H9 (cell line): ENCODE data around the gene MRPL52. TPM values are rescaled to one million over a fixed set of nuclear protein-coding genes. Genes with fewer than 3 reads are reported as not detected.

Experiments
- DNase-seq: peaks from one replicate; pipeline ENCODE4 v3.0.0-alpha.2; 2017
- H2AFZ ChIP-seq: one replicate; pipeline ENCODE4 v1.6.1; 2013; ENCODE audit warnings: mild to moderate bottlenecking, low read length, control low read depth, moderate library complexity
- H2AK5ac ChIP-seq: 2 replicates; pipeline ENCODE4 v1.6.1; 2013; ENCODE audit warnings: low read length, control low read depth, mixed read lengths; ENCODE audit not compliant: insufficient read length
- H2BK120ac ChIP-seq: one replicate; pipeline ENCODE4 v1.6.1; 2013; ENCODE audit warnings: low read depth, mild to moderate bottlenecking, low read length, control low read depth, inconsistent platforms; ENCODE audit not compliant: poor library complexity, severe bottlenecking
- H2BK12ac ChIP-seq: 2 replicates; pipeline ENCODE4 v1.6.1; 2013; ENCODE audit warnings: low read length, control low read depth, mixed read lengths, low read depth; ENCODE audit not compliant: insufficient read length
- H2BK15ac ChIP-seq: 2 replicates; pipeline ENCODE4 v1.6.1; 2013; ENCODE audit warnings: low read depth, low read length, control low read depth
- H2BK20ac ChIP-seq: one replicate; pipeline ENCODE4 v1.6.1; 2013; ENCODE audit warnings: low read depth, mild to moderate bottlenecking, low read length, control low read depth, inconsistent platforms; ENCODE audit not compliant: poor library complexity, severe bottlenecking
- H2BK5ac ChIP-seq: 2 replicates; pipeline ENCODE4 v1.6.1; 2013; ENCODE audit warnings: low read length, control low read depth, mixed read lengths; ENCODE audit not compliant: insufficient read length
- H3K14ac ChIP-seq: 2 replicates; pipeline ENCODE4 v1.6.1; 2013; ENCODE audit warnings: low read length, control low read depth; ENCODE audit not compliant: insufficient read depth
- H3K18ac ChIP-seq: 2 replicates; pipeline ENCODE4 v1.6.1; 2013; ENCODE audit warnings: low read depth, mild to moderate bottlenecking, mixed read lengths, low read length, control low read depth; ENCODE audit not compliant: insufficient read length
- H3K23ac ChIP-seq: 2 replicates; pipeline ENCODE4 v1.6.1; 2013; ENCODE audit warnings: low read length, control low read depth, mixed read lengths, low read depth; ENCODE audit not compliant: insufficient read length
- H3K23me2 ChIP-seq: 2 replicates; pipeline ENCODE4 v1.6.1; 2013; ENCODE audit warnings: low read depth, mild to moderate bottlenecking, mixed read lengths, low read length, control low read depth; ENCODE audit not compliant: insufficient read length, poor library complexity, severe bottlenecking
- H3K27ac ChIP-seq: 2 replicates; pipeline ENCODE4 v1.5.1; 2013; ENCODE audit warnings: low read length, control low read depth, mixed read lengths, low read depth; ENCODE audit not compliant: insufficient read length
- H3K27me3 ChIP-seq: 2 replicates; pipeline ENCODE4 v1.6.1; 2013; ENCODE audit warnings: low read length, control low read depth, inconsistent platforms; ENCODE audit not compliant: insufficient read depth
- H3K4ac ChIP-seq: 2 replicates; pipeline ENCODE4 v1.6.1; 2013; ENCODE audit warnings: low read depth, mild to moderate bottlenecking, control low read depth, inconsistent platforms, low read length, moderate library complexity
- H3K4me1 ChIP-seq: 2 replicates; pipeline ENCODE4 v1.6.1; 2013; ENCODE audit warnings: low read length, control low read depth, inconsistent platforms; ENCODE audit not compliant: insufficient read depth
- H3K4me2 ChIP-seq: 2 replicates; pipeline ENCODE4 v1.6.1; 2013; ENCODE audit warnings: low read length, control low read depth, mixed read lengths; ENCODE audit not compliant: insufficient read length, insufficient read depth
- H3K56ac ChIP-seq: 2 replicates; pipeline ENCODE4 v1.6.1; 2013; ENCODE audit warnings: low read depth, mild to moderate bottlenecking, mixed read lengths, low read length, control low read depth; ENCODE audit not compliant: insufficient read length
- H3K79me1 ChIP-seq: 2 replicates; pipeline ENCODE4 v1.6.1; 2013; ENCODE audit warnings: low read depth, mild to moderate bottlenecking, moderate library complexity, low read length, control low read depth, inconsistent platforms; ENCODE audit not compliant: insufficient read depth, poor library complexity, severe bottlenecking
- H3K79me2 ChIP-seq: 2 replicates; pipeline ENCODE4 v1.6.1; 2013; ENCODE audit warnings: low read length, control low read depth, inconsistent platforms; ENCODE audit not compliant: insufficient read depth
- H3K9ac ChIP-seq: 2 replicates; pipeline ENCODE4 v1.6.1; 2013; ENCODE audit warnings: low read length, control low read depth, mixed read lengths; ENCODE audit not compliant: insufficient read length; ENCODE audit errors: extremely low read depth
- H3K9me3 ChIP-seq: one replicate; pipeline ENCODE4 v1.6.1; 2013; ENCODE audit warnings: low read depth, low read length, inconsistent platforms; ENCODE audit not compliant: control insufficient read depth
- H3T11ph ChIP-seq: one replicate; pipeline ENCODE4 v1.6.1; 2013; ENCODE audit warnings: mild to moderate bottlenecking, low read length, control low read depth, inconsistent platforms
- H4K20me1 ChIP-seq: one replicate; pipeline ENCODE4 v1.6.1; 2013; ENCODE audit not compliant: control insufficient read depth, insufficient read length, insufficient read depth
- H4K5ac ChIP-seq: 2 replicates; pipeline ENCODE4 v1.6.1; 2013; ENCODE audit warnings: low read depth, mild to moderate bottlenecking, mixed read lengths, low read length, control low read depth; ENCODE audit not compliant: insufficient read length
- H4K8ac ChIP-seq: replicated peaks from 2 replicates; pipeline ENCODE4 v1.6.1; 2013; ENCODE audit warnings: low read length, control low read depth, mixed read lengths, low read depth; ENCODE audit not compliant: insufficient read length
- H4K91ac ChIP-seq: 2 replicates; pipeline ENCODE4 v1.6.1; 2013; ENCODE audit warnings: low read depth, mild to moderate bottlenecking, moderate library complexity, mixed read lengths, low read length, control low read depth; ENCODE audit not compliant: insufficient read length
- H3K27ac Mint-ChIP-seq, 3 experiments: 2 replicates in 2 of 3; 3 replicates in 1 of 3; pipeline ENCODE4 v1.8.0; 2020 to 2021; ENCODE audit warnings: mixed read lengths in 3 of 3, mild to moderate bottlenecking in 1 of 3, moderate library complexity in 1 of 3
- H3K27me3 Mint-ChIP-seq: 2 replicates; pipeline ENCODE4 v1.8.0; 2021; ENCODE audit warnings: low read depth, mild to moderate bottlenecking, moderate library complexity, mixed read lengths
- H3K36me3 Mint-ChIP-seq, 3 experiments: 2 replicates in 2 of 3; 3 replicates in 1 of 3; pipeline ENCODE4 v1.8.0; 2020 to 2021; ENCODE audit warnings: low read depth in 3 of 3, mixed read lengths in 3 of 3; ENCODE audit not compliant: insufficient read depth in 1 of 3
- H3K4me1 Mint-ChIP-seq, 2 experiments: 2 replicates each; pipeline ENCODE4 v1.8.0; 2020; ENCODE audit warnings: mixed read lengths in 2 of 2
- H3K4me3 Mint-ChIP-seq, 2 experiments: 2 replicates in 1 of 2; 3 replicates in 1 of 2; pipeline ENCODE4 v1.8.0; 2020 to 2021; ENCODE audit warnings: mild to moderate bottlenecking in 2 of 2, mixed read lengths in 2 of 2, moderate library complexity in 1 of 2
- H3K9me3 Mint-ChIP-seq, 2 experiments: 2 replicates in 1 of 2; 3 replicates in 1 of 2; pipeline ENCODE4 v1.8.0; 2020; ENCODE audit warnings: mild to moderate bottlenecking in 2 of 2, mixed read lengths in 2 of 2, moderate library complexity in 1 of 2
- WGBS: extraction: QIAGEN DNeasy Blood & Tissue Kit; methylation state at CpG from one replicate; pipeline ENCODE4 v1.1.7; 2013; ENCODE audit warnings: missing lambda C conversion rate, low lambda C conversion rate, mixed read lengths; ENCODE audit not compliant: insufficient read length; ENCODE audit errors: extremely low coverage; 5-methylcytosine and 5-hydroxymethylcytosine counted together
- total RNA-seq: library from RNA; stranded (reverse); gene quantifications from 2 replicates; pipeline ENCODE4 v1.2.1, GENCODE V29; 2021
- TF ChIP-seq, protein P1 (sequence below): fragments of 200-600 bp; sonication (generic); conservative IDR thresholded peaks from 3 replicates; pipeline ENCODE4 v1.8.0; 2021; ENCODE audit warnings: antibody characterized with exemption, mild to moderate bottlenecking

The MRPL52 gene
- total RNA-seq, 1 experiment from 2014 or later = 190 TPM

DNA sequence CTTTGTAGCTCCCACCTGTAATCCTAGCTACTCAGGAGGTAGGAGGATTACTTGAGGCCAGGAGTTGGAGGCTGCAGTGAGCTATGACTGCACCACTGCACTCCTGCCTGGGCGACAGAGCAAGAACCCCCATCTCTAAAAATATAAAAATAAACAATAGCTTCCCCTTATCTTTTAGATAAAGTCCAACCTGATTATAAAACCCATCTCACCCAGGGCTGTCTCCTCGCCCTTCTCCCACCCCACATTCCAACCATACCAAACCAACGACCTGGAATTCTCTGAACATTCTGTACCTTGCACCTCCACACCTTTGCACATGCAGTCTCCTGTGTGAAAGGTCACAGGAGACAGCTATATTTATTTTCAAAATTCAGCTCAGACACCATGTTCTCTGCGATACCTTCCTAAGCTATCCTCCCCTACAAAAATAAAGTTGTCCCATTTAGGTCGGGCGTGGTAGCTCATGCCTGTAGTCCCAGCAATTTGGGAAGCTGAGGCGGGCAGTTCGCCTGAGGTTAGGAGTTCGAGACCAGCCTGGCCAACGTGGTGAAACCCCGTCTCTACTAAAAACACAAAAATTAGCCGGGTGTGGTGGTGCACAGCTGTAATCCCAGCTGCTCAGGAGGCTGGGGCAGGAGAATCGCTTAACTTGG is 22.1 kb upstream of the MRPL52 start:
- Histone ChIP-seq H2AFZ (no peak overlapping the region), H3K56ac (no peak overlapping the region), H3K27me3 (no peaks in the 10 kb centered on the region), H3K23me2 (no peaks in the 10 kb centered on the region), H2BK20ac (no peak overlapping the region), H4K5ac (no peak overlapping the region), H2BK5ac (no peak overlapping the region), H3K27ac (no peak overlapping the region), H3K18ac (no peak overlapping the region), H4K20me1 (no peaks in the 10 kb centered on the region), H3K9ac (no peak overlapping the region), H4K8ac (no peak overlapping the region), H2AK5ac (no peak overlapping the region), H3K23ac (no peak overlapping the region), H4K91ac (no peak overlapping the region), H3K14ac (no peak overlapping the region), H3K9me3 (no peaks in the 10 kb centered on the region), H3T11ph (no peak overlapping the region), H2BK120ac (no peak overlapping the region), H3K4ac (no peak overlapping the region), H3K4me2 (no peak overlapping the region), H2BK15ac (no peak overlapping the region), H3K79me2 (no peaks in the 10 kb centered on the region), H3K4me1 (no peaks in the 10 kb centered on the region), H3K79me1 (no peaks in the 10 kb centered on the region), H2BK12ac (no peak overlapping the region)
- Mint-ChIP-seq H3K4me1 (peaks cover 8 to 10% of the 10 kb centered on the region in 2 experiments), H3K36me3 (no peaks in the 10 kb centered on the region), H3K27me3 (no peaks in the 10 kb centered on the region; the same call in 1 of the 2 replicates), H3K4me3 (no peak overlapping the region), H3K9me3 (no peaks in the 10 kb centered on the region), H3K27ac (no peak overlapping the region)
- TF ChIP-seq, protein P1, sequence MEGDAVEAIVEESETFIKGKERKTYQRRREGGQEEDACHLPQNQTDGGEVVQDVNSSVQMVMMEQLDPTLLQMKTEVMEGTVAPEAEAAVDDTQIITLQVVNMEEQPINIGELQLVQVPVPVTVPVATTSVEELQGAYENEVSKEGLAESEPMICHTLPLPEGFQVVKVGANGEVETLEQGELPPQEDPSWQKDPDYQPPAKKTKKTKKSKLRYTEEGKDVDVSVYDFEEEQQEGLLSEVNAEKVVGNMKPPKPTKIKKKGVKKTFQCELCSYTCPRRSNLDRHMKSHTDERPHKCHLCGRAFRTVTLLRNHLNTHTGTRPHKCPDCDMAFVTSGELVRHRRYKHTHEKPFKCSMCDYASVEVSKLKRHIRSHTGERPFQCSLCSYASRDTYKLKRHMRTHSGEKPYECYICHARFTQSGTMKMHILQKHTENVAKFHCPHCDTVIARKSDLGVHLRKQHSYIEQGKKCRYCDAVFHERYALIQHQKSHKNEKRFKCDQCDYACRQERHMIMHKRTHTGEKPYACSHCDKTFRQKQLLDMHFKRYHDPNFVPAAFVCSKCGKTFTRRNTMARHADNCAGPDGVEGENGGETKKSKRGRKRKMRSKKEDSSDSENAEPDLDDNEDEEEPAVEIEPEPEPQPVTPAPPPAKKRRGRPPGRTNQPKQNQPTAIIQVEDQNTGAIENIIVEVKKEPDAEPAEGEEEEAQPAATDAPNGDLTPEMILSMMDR = no peak
- no peak for DNase-seq
- no CpG with 5 or more reads among the region's 13 CpGs for WGBS
